H9 (cell line): ENCODE data around the gene CERKL. TPM values are rescaled to one million over a fixed set of nuclear protein-coding genes. Genes with fewer than 3 reads are reported as not detected.

Source experiments
- DNase-seq: peaks from one replicate; pipeline ENCODE4 v3.0.0-alpha.2; 2017
- H2AFZ ChIP-seq: one replicate; pipeline ENCODE4 v1.6.1; 2013; ENCODE audit warnings: mild to moderate bottlenecking, low read length, control low read depth, moderate library complexity
- H2AK5ac ChIP-seq: 2 replicates; pipeline ENCODE4 v1.6.1; 2013; ENCODE audit warnings: low read length, control low read depth, mixed read lengths; ENCODE audit not compliant: insufficient read length
- H2BK120ac ChIP-seq: one replicate; pipeline ENCODE4 v1.6.1; 2013; ENCODE audit warnings: low read depth, mild to moderate bottlenecking, low read length, control low read depth, inconsistent platforms; ENCODE audit not compliant: poor library complexity, severe bottlenecking
- H2BK12ac ChIP-seq: 2 replicates; pipeline ENCODE4 v1.6.1; 2013; ENCODE audit warnings: low read length, control low read depth, mixed read lengths, low read depth; ENCODE audit not compliant: insufficient read length
- H2BK15ac ChIP-seq: 2 replicates; pipeline ENCODE4 v1.6.1; 2013; ENCODE audit warnings: low read depth, low read length, control low read depth
- H2BK20ac ChIP-seq: one replicate; pipeline ENCODE4 v1.6.1; 2013; ENCODE audit warnings: low read depth, mild to moderate bottlenecking, low read length, control low read depth, inconsistent platforms; ENCODE audit not compliant: poor library complexity, severe bottlenecking
- H2BK5ac ChIP-seq: 2 replicates; pipeline ENCODE4 v1.6.1; 2013; ENCODE audit warnings: low read length, control low read depth, mixed read lengths; ENCODE audit not compliant: insufficient read length
- H3K14ac ChIP-seq: 2 replicates; pipeline ENCODE4 v1.6.1; 2013; ENCODE audit warnings: low read length, control low read depth; ENCODE audit not compliant: insufficient read depth
- H3K18ac ChIP-seq: 2 replicates; pipeline ENCODE4 v1.6.1; 2013; ENCODE audit warnings: low read depth, mild to moderate bottlenecking, mixed read lengths, low read length, control low read depth; ENCODE audit not compliant: insufficient read length
- H3K23ac ChIP-seq: 2 replicates; pipeline ENCODE4 v1.6.1; 2013; ENCODE audit warnings: low read length, control low read depth, mixed read lengths, low read depth; ENCODE audit not compliant: insufficient read length
- H3K23me2 ChIP-seq: 2 replicates; pipeline ENCODE4 v1.6.1; 2013; ENCODE audit warnings: low read depth, mild to moderate bottlenecking, mixed read lengths, low read length, control low read depth; ENCODE audit not compliant: insufficient read length, poor library complexity, severe bottlenecking
- H3K27ac ChIP-seq: 2 replicates; pipeline ENCODE4 v1.5.1; 2013; ENCODE audit warnings: low read length, control low read depth, mixed read lengths, low read depth; ENCODE audit not compliant: insufficient read length
- H3K27me3 ChIP-seq: 2 replicates; pipeline ENCODE4 v1.6.1; 2013; ENCODE audit warnings: low read length, control low read depth, inconsistent platforms; ENCODE audit not compliant: insufficient read depth
- H3K4ac ChIP-seq: 2 replicates; pipeline ENCODE4 v1.6.1; 2013; ENCODE audit warnings: low read depth, mild to moderate bottlenecking, control low read depth, inconsistent platforms, low read length, moderate library complexity
- H3K4me1 ChIP-seq: 2 replicates; pipeline ENCODE4 v1.6.1; 2013; ENCODE audit warnings: low read length, control low read depth, inconsistent platforms; ENCODE audit not compliant: insufficient read depth
- H3K4me2 ChIP-seq: 2 replicates; pipeline ENCODE4 v1.6.1; 2013; ENCODE audit warnings: low read length, control low read depth, mixed read lengths; ENCODE audit not compliant: insufficient read length, insufficient read depth
- H3K56ac ChIP-seq: 2 replicates; pipeline ENCODE4 v1.6.1; 2013; ENCODE audit warnings: low read depth, mild to moderate bottlenecking, mixed read lengths, low read length, control low read depth; ENCODE audit not compliant: insufficient read length
- H3K79me1 ChIP-seq: 2 replicates; pipeline ENCODE4 v1.6.1; 2013; ENCODE audit warnings: low read depth, mild to moderate bottlenecking, moderate library complexity, low read length, control low read depth, inconsistent platforms; ENCODE audit not compliant: insufficient read depth, poor library complexity, severe bottlenecking
- H3K79me2 ChIP-seq: 2 replicates; pipeline ENCODE4 v1.6.1; 2013; ENCODE audit warnings: low read length, control low read depth, inconsistent platforms; ENCODE audit not compliant: insufficient read depth
- H3K9ac ChIP-seq: 2 replicates; pipeline ENCODE4 v1.6.1; 2013; ENCODE audit warnings: low read length, control low read depth, mixed read lengths; ENCODE audit not compliant: insufficient read length; ENCODE audit errors: extremely low read depth
- H3K9me3 ChIP-seq: one replicate; pipeline ENCODE4 v1.6.1; 2013; ENCODE audit warnings: low read depth, low read length, inconsistent platforms; ENCODE audit not compliant: control insufficient read depth
- H3T11ph ChIP-seq: one replicate; pipeline ENCODE4 v1.6.1; 2013; ENCODE audit warnings: mild to moderate bottlenecking, low read length, control low read depth, inconsistent platforms
- H4K20me1 ChIP-seq: one replicate; pipeline ENCODE4 v1.6.1; 2013; ENCODE audit not compliant: control insufficient read depth, insufficient read length, insufficient read depth
- H4K5ac ChIP-seq: 2 replicates; pipeline ENCODE4 v1.6.1; 2013; ENCODE audit warnings: low read depth, mild to moderate bottlenecking, mixed read lengths, low read length, control low read depth; ENCODE audit not compliant: insufficient read length
- H4K8ac ChIP-seq: replicated peaks from 2 replicates; pipeline ENCODE4 v1.6.1; 2013; ENCODE audit warnings: low read length, control low read depth, mixed read lengths, low read depth; ENCODE audit not compliant: insufficient read length
- H4K91ac ChIP-seq: 2 replicates; pipeline ENCODE4 v1.6.1; 2013; ENCODE audit warnings: low read depth, mild to moderate bottlenecking, moderate library complexity, mixed read lengths, low read length, control low read depth; ENCODE audit not compliant: insufficient read length
- H3K27ac Mint-ChIP-seq, 3 experiments: 2 replicates in 2 of 3; 3 replicates in 1 of 3; pipeline ENCODE4 v1.8.0; 2020 to 2021; ENCODE audit warnings: mixed read lengths in 3 of 3, mild to moderate bottlenecking in 1 of 3, moderate library complexity in 1 of 3
- H3K27me3 Mint-ChIP-seq: 2 replicates; pipeline ENCODE4 v1.8.0; 2021; ENCODE audit warnings: low read depth, mild to moderate bottlenecking, moderate library complexity, mixed read lengths
- H3K36me3 Mint-ChIP-seq, 3 experiments: 2 replicates in 2 of 3; 3 replicates in 1 of 3; pipeline ENCODE4 v1.8.0; 2020 to 2021; ENCODE audit warnings: low read depth in 3 of 3, mixed read lengths in 3 of 3; ENCODE audit not compliant: insufficient read depth in 1 of 3
- H3K4me1 Mint-ChIP-seq, 2 experiments: 2 replicates each; pipeline ENCODE4 v1.8.0; 2020; ENCODE audit warnings: mixed read lengths in 2 of 2
- H3K4me3 Mint-ChIP-seq, 2 experiments: 2 replicates in 1 of 2; 3 replicates in 1 of 2; pipeline ENCODE4 v1.8.0; 2020 to 2021; ENCODE audit warnings: mild to moderate bottlenecking in 2 of 2, mixed read lengths in 2 of 2, moderate library complexity in 1 of 2
- H3K9me3 Mint-ChIP-seq, 2 experiments: 2 replicates in 1 of 2; 3 replicates in 1 of 2; pipeline ENCODE4 v1.8.0; 2020; ENCODE audit warnings: mild to moderate bottlenecking in 2 of 2, mixed read lengths in 2 of 2, moderate library complexity in 1 of 2
- WGBS: extraction: QIAGEN DNeasy Blood & Tissue Kit; methylation state at CpG from one replicate; pipeline ENCODE4 v1.1.7; 2013; ENCODE audit warnings: missing lambda C conversion rate, low lambda C conversion rate, mixed read lengths; ENCODE audit not compliant: insufficient read length; ENCODE audit errors: extremely low coverage; 5-methylcytosine and 5-hydroxymethylcytosine counted together
- total RNA-seq: library from RNA; stranded (reverse); gene quantifications from 2 replicates; pipeline ENCODE4 v1.2.1, GENCODE V29; 2021
- TF ChIP-seq, protein P1 (sequence below): fragments of 200-600 bp; sonication (generic); conservative IDR thresholded peaks from 3 replicates; pipeline ENCODE4 v1.8.0; 2021; ENCODE audit warnings: antibody characterized with exemption, mild to moderate bottlenecking

Gene CERKL
- total RNA-seq, 1 experiment from 2014 or later = not detected

DNA sequence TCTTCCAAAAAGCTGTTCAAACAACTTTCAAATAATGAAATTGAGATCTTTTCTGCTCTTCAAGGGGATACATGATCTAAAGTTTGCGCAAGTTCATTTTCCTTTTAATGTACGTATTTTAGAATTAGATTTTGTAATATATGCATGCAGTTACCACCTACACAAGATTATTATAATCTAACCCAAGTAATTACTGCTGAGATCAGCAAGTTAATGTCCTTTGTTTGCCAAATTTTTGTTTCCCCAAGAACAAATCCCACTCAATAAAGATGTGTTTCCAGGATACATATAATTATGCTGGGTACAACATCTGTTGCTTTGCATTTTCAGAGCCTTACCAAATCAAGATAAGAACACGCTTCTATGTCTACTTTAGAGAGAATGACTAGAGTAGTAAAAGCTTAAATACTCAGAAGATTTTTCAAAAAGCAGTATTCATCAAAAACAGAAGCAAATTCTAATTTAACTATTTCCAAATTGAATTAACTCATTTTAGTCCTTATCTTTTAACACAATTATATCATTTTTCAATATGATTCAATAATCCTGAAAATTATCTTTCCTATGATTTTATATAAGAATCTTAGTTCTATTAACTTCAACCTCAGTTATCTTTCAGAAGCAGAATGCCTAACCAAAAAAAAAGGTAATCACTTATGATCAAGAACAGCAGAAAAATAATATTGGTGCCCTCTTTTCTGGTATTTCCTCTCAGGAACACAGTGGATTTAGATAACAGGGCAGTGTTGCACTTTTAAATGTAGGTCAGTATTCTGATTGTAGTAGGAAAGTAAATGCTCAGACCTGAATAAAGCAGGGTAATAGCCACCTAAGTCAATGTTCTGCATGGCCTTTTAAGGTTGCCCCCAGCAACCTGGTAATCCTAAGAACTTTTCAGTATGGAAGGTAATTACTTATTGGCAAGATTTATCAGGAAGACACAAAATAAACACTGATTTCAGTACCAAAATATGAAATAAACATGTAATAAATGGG lies 28.0 kb downstream of the CERKL start:
- no peaks in the 10 kb centered on the region for H3K9me3 ChIP-seq
- H3K9ac ChIP-seq = no peak overlapping the region
- H3K56ac ChIP-seq = no peak overlapping the region
- no peak overlapping the region for H3K4ac ChIP-seq
- no peak overlapping the region for H4K91ac ChIP-seq
- no peaks in the 10 kb centered on the region for H3K79me2 ChIP-seq
- no peak overlapping the region for H3K14ac ChIP-seq
- no peaks in the 10 kb centered on the region for H3K36me3 Mint-ChIP-seq
- no peaks in the 10 kb centered on the region for H3K79me1 ChIP-seq
- no peak overlapping the region for H3K4me3 Mint-ChIP-seq
- H2BK5ac ChIP-seq = no peak overlapping the region
- no peak overlapping the region for H3K18ac ChIP-seq
- H4K20me1 ChIP-seq = no peaks in the 10 kb centered on the region
- H4K5ac ChIP-seq = no peak overlapping the region
- no peak overlapping the region for H3K23ac ChIP-seq
- DNase-seq = no peak
- H3K27ac ChIP-seq = no peak overlapping the region
- H3K4me2 ChIP-seq = no peak overlapping the region
- no peak overlapping the region for H3K27ac Mint-ChIP-seq
- H4K8ac ChIP-seq = no peak overlapping the region
- TF ChIP-seq, protein P1, sequence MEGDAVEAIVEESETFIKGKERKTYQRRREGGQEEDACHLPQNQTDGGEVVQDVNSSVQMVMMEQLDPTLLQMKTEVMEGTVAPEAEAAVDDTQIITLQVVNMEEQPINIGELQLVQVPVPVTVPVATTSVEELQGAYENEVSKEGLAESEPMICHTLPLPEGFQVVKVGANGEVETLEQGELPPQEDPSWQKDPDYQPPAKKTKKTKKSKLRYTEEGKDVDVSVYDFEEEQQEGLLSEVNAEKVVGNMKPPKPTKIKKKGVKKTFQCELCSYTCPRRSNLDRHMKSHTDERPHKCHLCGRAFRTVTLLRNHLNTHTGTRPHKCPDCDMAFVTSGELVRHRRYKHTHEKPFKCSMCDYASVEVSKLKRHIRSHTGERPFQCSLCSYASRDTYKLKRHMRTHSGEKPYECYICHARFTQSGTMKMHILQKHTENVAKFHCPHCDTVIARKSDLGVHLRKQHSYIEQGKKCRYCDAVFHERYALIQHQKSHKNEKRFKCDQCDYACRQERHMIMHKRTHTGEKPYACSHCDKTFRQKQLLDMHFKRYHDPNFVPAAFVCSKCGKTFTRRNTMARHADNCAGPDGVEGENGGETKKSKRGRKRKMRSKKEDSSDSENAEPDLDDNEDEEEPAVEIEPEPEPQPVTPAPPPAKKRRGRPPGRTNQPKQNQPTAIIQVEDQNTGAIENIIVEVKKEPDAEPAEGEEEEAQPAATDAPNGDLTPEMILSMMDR = no peak
- H2AFZ ChIP-seq = no peak overlapping the region
- no peak overlapping the region for H2BK15ac ChIP-seq
- no peak overlapping the region for H2BK12ac ChIP-seq
- no peaks in the 10 kb centered on the region for H3K23me2 ChIP-seq
- H3K27me3 Mint-ChIP-seq = peaks cover 15% of the 10 kb centered on the region
- H3T11ph ChIP-seq = no peak overlapping the region
- peaks cover 5 to 9% of the 10 kb centered on the region in 2 experiments; a peak in 3 of 4 replicates for H3K4me1 Mint-ChIP-seq
- no peak overlapping the region for H2BK120ac ChIP-seq
- H3K4me1 ChIP-seq = no peaks in the 10 kb centered on the region
- H2BK20ac ChIP-seq = no peak overlapping the region
- H3K9me3 Mint-ChIP-seq = no peaks in the 10 kb centered on the region; a peak in 1 of 5 replicates
- H3K27me3 ChIP-seq = no peaks in the 10 kb centered on the region
- WGBS = no CpG with 5 or more reads among the region's 3 CpGs
- no peak overlapping the region for H2AK5ac ChIP-seq
